LNCAP (cell line): Measurements from ENCODE around the gene WWOX.

Experiments
- TF ChIP-seq, protein P1 (sequence below): fragments of 450-650 bp; IDR thresholded peaks from 2 replicates; pipeline ENCODE4 v1.5.1; 2017; ENCODE audit warnings: mild to moderate bottlenecking

WWOX gene

DNA sequence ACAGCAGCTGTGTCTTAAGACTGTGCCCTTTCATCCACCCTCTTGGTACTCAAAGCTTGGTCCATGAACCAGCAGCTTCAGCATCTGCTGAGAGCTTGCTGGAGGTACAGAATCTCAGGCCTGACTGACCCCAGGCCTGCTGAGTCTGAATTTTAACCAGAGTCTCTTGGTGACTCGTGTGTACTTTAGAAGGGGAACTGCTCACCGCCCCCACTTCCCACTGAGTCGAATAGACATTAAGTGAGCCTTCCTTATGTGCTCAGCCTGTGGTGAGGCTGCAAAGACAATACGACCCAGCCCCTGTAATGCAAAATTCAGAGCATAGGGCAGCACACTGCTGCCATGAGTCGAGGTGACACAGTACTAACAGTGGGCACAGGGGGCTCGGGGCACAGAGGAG is 662.8 kb downstream of the WWOX start:
- TF ChIP-seq, protein P1, sequence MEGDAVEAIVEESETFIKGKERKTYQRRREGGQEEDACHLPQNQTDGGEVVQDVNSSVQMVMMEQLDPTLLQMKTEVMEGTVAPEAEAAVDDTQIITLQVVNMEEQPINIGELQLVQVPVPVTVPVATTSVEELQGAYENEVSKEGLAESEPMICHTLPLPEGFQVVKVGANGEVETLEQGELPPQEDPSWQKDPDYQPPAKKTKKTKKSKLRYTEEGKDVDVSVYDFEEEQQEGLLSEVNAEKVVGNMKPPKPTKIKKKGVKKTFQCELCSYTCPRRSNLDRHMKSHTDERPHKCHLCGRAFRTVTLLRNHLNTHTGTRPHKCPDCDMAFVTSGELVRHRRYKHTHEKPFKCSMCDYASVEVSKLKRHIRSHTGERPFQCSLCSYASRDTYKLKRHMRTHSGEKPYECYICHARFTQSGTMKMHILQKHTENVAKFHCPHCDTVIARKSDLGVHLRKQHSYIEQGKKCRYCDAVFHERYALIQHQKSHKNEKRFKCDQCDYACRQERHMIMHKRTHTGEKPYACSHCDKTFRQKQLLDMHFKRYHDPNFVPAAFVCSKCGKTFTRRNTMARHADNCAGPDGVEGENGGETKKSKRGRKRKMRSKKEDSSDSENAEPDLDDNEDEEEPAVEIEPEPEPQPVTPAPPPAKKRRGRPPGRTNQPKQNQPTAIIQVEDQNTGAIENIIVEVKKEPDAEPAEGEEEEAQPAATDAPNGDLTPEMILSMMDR: no peak

DNA sequence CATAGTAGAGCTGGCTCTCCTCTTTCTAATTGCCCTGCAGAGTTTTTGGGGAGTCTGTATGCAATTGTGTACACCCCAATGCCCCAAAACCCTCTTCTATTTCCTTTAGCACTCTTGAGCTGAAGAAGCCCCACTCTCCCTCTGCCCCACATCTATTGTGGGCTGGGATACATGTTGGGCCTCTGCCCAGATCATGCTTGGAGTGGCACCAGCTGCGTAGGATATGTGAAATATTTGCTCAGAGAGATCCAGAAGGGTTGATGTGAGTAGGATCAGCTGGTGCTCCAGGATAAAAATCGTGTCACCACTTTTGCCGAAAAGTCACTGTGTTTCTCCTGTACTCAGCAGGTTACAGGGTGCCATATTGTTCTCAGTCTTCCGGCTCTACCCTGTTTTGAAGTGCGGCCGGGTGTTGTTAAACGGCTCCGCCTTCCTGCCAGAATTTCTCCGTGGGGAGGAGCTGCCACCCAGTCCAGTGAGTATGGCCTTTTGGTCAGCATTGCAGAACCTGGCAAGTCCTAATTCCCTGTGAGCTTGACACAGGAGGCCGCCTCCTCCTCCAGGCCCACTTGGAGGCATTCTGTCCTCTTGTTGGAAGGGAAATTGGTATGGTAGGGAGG is 664.5 kb downstream of the WWOX start:
- TF ChIP-seq, protein P1: no peak

DNA sequence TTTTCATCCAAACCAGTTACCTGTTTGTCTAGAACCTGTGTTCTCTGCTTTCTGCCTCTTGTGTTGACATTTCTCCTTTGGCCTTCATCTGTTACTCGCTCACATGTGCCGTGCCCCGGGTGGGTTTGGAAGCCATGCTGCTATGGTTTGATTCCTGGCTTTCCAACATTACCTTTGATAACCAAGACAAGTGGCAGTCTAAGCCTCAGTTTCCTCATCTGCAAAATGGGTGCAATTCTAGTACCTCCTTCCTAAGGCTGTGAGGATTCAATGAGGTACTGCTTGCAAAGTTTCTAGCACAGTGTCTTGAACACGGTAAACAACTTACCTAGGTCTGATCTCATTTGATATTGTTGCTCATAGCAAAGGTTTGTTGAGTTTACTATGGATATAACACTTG is 665.0 kb downstream of the WWOX start:
- TF ChIP-seq, protein P1: no peak

DNA sequence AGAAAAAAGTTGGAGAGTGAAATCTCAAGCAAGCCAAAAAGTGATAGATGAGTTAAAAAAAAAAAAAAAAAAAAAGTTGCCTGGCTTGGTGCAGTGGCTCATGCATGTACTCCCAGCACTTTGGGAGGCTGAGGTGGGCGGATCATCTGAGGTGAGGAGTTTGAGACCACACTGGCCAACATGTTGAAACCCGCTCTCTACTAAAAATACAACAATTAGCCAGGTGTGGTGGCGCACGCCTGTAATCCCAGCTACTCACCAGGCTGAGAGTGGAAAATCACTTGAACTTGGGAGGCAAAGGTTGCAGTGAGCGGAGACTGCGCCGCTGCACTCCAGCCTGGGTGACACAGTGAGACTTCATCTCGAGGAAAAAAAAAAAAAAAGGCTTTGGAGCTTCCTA is 668.8 kb downstream of the WWOX start:
- TF ChIP-seq, protein P1: no peak

DNA sequence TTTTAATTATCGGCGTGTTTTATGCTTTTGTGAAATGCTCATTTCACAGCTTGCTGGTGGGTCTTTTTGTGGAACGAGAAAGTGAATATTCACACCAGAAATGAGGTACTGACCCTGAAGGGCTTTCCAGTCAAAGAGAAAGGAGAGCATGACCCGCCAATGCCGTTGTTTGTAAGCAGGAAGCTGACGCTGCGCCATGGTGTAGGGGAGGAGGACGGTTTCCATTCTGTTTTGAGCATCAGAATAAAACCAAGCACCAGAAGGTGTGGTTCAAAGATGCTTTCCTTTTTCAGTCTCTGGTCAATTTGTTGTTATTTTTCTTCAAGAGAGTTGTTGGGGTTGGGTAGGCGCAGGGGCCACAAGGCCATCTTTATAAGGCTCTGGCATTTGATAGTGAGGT is 669.3 kb downstream of the WWOX start:
- TF ChIP-seq, protein P1: no peak

DNA sequence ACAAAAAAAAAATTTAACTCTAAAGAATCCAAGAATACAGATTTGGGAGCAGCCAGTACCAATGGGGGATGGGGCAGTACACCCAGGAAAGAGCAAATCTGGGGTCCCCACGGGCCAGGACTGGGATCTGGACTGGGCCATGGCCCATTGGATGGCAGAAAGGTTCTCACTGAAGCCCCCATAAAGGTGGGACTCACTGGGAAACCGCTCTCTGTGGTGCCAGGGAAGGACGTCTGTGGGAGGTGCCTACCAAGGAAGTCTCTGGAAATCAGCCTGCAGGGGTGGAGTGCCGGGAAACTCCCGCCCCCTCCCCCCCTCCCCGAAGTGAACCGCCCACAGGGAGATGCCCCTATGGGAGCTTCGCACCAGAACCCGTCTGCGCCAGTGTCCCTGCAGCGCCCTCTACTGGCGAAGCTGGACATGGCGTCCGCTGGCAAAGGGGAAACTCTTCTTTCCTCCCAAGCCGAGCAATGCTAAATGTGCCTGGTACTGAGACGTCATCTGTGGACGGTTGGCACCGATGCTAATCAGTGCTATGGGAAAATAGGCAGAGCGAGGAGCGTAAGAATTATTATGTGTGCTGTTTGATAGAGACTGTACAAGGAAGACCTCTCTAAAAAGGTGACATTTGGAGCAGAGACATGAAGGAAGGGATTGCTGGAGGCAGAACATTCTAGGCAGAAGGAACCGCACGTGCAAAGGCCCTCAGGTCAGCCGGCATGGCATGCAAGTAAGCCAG is 671.1 kb downstream of the WWOX start:
- TF ChIP-seq, protein P1: peak; percentile 79

DNA sequence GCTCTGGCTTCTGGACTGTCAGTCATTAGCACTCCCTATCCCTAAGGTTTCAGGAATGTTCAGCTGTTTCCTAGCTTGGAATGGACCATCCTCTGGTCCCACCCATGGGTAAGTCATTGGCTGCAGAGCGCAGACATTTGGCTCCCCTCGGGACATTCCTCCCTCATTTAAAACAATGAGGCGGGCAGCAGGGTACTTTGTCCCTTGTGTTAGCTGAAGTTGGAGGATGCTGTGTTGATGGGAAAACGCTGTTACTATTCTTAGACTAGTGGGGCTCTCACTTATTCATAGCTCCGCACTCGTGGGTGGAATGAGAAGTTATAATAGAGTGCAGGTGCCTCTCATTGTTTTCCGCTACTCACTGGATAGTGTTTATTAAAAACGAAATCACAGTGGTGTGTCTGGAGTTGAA is 673.8 kb downstream of the WWOX start:
- TF ChIP-seq, protein P1: no peak
